Left ventricle myocardium inferior (tissue), 1 donor: ENCODE results near the gene DAPK1. TPM values are rescaled to one million over a fixed set of nuclear protein-coding genes. Genes with fewer than 3 reads are reported as not detected.

Source experiments
- DNase-seq: peaks from one replicate; pipeline ENCODE4 v3.0.0-alpha.2; 2020
- H3K27ac ChIP-seq: fragments of 200-600 bp; replicated peaks from 2 replicates; pipeline ENCODE4 v1.8.0; 2021
- H3K27me3 ChIP-seq: fragments of 200-600 bp; 2 replicates; pipeline ENCODE4 v1.8.0; 2021; ENCODE audit warnings: low read depth
- H3K36me3 ChIP-seq: fragments of 200-600 bp; 2 replicates; pipeline ENCODE4 v1.8.0; 2021
- H3K4me1 ChIP-seq: fragments of 200-600 bp; 2 replicates; pipeline ENCODE4 v1.8.0; 2021
- H3K4me3 ChIP-seq: fragments of 200-600 bp; 2 replicates; pipeline ENCODE4 v1.8.0; 2021; ENCODE audit warnings: mild to moderate bottlenecking, moderate library complexity
- H3K9me3 ChIP-seq: fragments of 200-600 bp; replicated peaks from 2 replicates; pipeline ENCODE4 v1.8.0; 2021
- CTCF ChIP-seq: fragments of 200-600 bp; IDR thresholded peaks from 2 replicates; pipeline ENCODE4 v1.8.0; 2021; ENCODE audit warnings: antibody characterized with exemption, mild to moderate bottlenecking, borderline replicate concordance
- intact Hi-C: fragments of 100-400 bp; cut with micrococcal nuclease; formaldehyde crosslinking; loops from one replicate; pipeline ENCODE4 v1.11.0; 2022
- total RNA-seq: library from RNA; stranded (reverse); fragmentation: NEBNext Ultra II Directional; extraction: Animal tissue kit (Norgen Biotek cat#: 25700); gene quantifications from one replicate; pipeline ENCODE4 v1.2.1, GENCODE V29; 2021
- donor health status: DM: no; HTN: yes; CAD: no; lungs with severe emphysema.

Gene DAPK1
- total RNA-seq, 1 donor from 2014 or later = 5.5 TPM

GRCh38 chr9:87667164-87667738 is 169.6 kb downstream of the DAPK1 start:
- no peaks in the 10 kb centered on the region for H3K4me1 ChIP-seq
- H3K9me3 ChIP-seq = peaks cover 8% of the 10 kb centered on the region
- no peak overlapping the region for H3K4me3 ChIP-seq
- no peaks in the 10 kb centered on the region for H3K27me3 ChIP-seq
- TF ChIP-seq CTCF = peak; percentile 16
- intact Hi-C loops = no loop called here
- no peak for DNase-seq
- H3K27ac ChIP-seq = no peak overlapping the region
- H3K36me3 ChIP-seq = no peaks in the 10 kb centered on the region

GRCh38 chr9:87668222-87668621 is 170.6 kb downstream of the DAPK1 start:
- H3K36me3 ChIP-seq = no peaks in the 10 kb centered on the region

GRCh38 chr9:87668722-87669121 is 171.1 kb downstream of the DAPK1 start:
- intact Hi-C loops = no loop called here
- Histone ChIP-seq H3K36me3 (no peaks in the 10 kb centered on the region), H3K27ac (no peak overlapping the region), H3K27me3 (no peaks in the 10 kb centered on the region), H3K4me3 (no peak overlapping the region), H3K4me1 (no peaks in the 10 kb centered on the region), H3K9me3 (peaks cover 8% of the 10 kb centered on the region)
- DNase-seq = no peak
- no peak for TF ChIP-seq CTCF

More at GRCh38 chr9:87668222-87668621, 170.6 kb downstream of the DAPK1 start:
- DNase-seq = no peak
- Histone ChIP-seq H3K27ac (no peak overlapping the region), H3K27me3 (no peaks in the 10 kb centered on the region), H3K4me1 (no peaks in the 10 kb centered on the region), H3K9me3 (peaks cover 8% of the 10 kb centered on the region), H3K4me3 (no peak overlapping the region)
- intact Hi-C loops = no loop called here
- no peak for TF ChIP-seq CTCF

- Histone ChIP-seq H3K9me3 (peaks cover 8% of the 10 kb centered on the region), H3K4me1 (no peaks in the 10 kb centered on the region), H3K27me3 (no peaks in the 10 kb centered on the region), H3K4me3 (no peak overlapping the region), H3K27ac (no peak overlapping the region), H3K36me3 (no peaks in the 10 kb centered on the region)
- no peak for TF ChIP-seq CTCF
- DNase-seq = no peak
- intact Hi-C loops = no loop called here
Measured at GRCh38 chr9:87670572-87671264, 173.1 kb downstream of the DAPK1 start.

GRCh38 chr9:87671478-87671877 is 173.8 kb downstream of the DAPK1 start:
- intact Hi-C loops = no loop called here
- Histone ChIP-seq H3K4me1 (no peaks in the 10 kb centered on the region), H3K36me3 (no peaks in the 10 kb centered on the region), H3K9me3 (peaks cover 8% of the 10 kb centered on the region), H3K27me3 (no peaks in the 10 kb centered on the region), H3K27ac (no peak overlapping the region), H3K4me3 (no peak overlapping the region)
- no peak for DNase-seq
- no peak for TF ChIP-seq CTCF
